Measurements from ENCODE around the gene CKLF. TPM values are rescaled to one million over a fixed set of nuclear protein-coding genes. Genes with fewer than 3 reads are reported as not detected.

CKLF gene
- total and polyA plus RNA-seq, 2 donors (not counting 1 experiment from before 2014, with no cell fraction given) = 30.4 to 53.6 TPM

DNA sequence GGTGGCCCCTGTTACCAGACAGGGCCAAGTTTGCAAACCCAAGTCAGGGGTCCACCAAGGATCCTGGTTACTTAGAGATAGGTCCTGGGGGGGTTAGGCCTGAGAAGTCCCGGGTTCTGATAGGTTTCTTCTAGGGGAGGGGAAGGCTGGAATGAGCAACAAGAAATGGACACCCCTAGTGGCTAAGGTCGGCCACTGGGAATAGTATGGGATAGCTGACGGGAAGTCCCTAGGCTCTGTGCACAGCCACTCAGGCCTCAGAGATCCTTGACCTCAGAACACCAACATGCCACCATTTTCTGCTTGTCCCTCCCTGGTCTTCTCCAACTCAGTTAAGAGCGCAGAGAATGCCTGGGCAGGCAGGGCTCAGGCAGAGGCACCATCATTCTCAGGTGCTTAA lies 15.9 kb upstream of the CKLF start:
- POLR2A ChIA-PET = interaction anchor here (0.9 to 1.2 kb wide), 3 partner anchors 14 to 16 kb away, joined by 3 to 7 read pairs (median 3); partner anchors contain the start of gene CKLF
- no peak for ATAC-seq (ENCODE audit: low read depth)
- no peaks in the 10 kb centered on the region for H3K27me3 Mint-ChIP-seq
- Histone ChIP-seq H3K27me3 (replicated peaks in 1 of 4; ENCODE audit: control extremely low read depth in 1 of 4, control insufficient read depth in 3 of 4, insufficient read depth in 4 of 4, low read length in 3 of 4) (no peaks in the 10 kb centered on the region), H3K4me2 (replicated peaks; ENCODE audit: low read depth, low read length, poor library complexity, severe bottlenecking) (no peak overlapping the region), H3K4me1 (ENCODE audit: control insufficient read depth in 2 of 2, insufficient read depth in 2 of 2, low read length in 2 of 2) (peaks cover 23 to 25% of the 10 kb centered on the region in 2 donors), H3K9ac (ENCODE audit: low read length) (no peak overlapping the region), H2AFZ (ENCODE audit: insufficient read depth, low read depth, low read length, poor library complexity, severe bottlenecking) (no peak overlapping the region), H3K79me2 (ENCODE audit: control insufficient read depth, insufficient read depth, low read length) (no peaks in the 10 kb centered on the region), H3K4me3 (ENCODE audit: control extremely low read depth in 1 of 5, extremely low read depth in 1 of 5, insufficient read depth in 1 of 5, low read depth in 2 of 5, low read length in 4 of 5) (no peak overlapping the region), H3K36me3 (replicated peaks in 1 of 2; ENCODE audit: control extremely low read depth in 1 of 2, control insufficient read depth in 1 of 2, extremely low read depth in 1 of 2, insufficient read depth in 2 of 2, low read length in 1 of 2) (no peaks in the 10 kb centered on the region), H3K9me3 (ENCODE audit: control extremely low read depth in 1 of 3, control insufficient read depth in 2 of 3, insufficient read depth in 1 of 3, low read length in 2 of 3) (no peaks in the 10 kb centered on the region), H4K20me1 (ENCODE audit: control insufficient read depth, insufficient read depth, low read length, poor library complexity, severe bottlenecking) (no peaks in the 10 kb centered on the region), H3K27ac (ENCODE audit: low read length in 2 of 2) (no peak overlapping the region)
- H3K4me3 Mint-ChIP-seq = no peak overlapping the region
- H3K9me3 Mint-ChIP-seq (ENCODE audit: insufficient read depth) = no peaks in the 10 kb centered on the region
- CTCF ChIA-PET = interaction anchor here (0.6 to 1.6 kb wide), 3 partner anchors 11 to 782 kb away, joined by 3 to 4 read pairs (median 4); partner anchors contain the start of gene CKLF
- intact Hi-C loops (cut with micrococcal nuclease) = no loop called here
- WGBS (ENCODE audit: insufficient coverage) = 92% methylated on average over 4 of the region's 4 CpGs
- peaks cover 36% of the 10 kb centered on the region for H3K4me1 Mint-ChIP-seq
- TF ChIP-seq EZH2 (IDR thresholded peaks at IDR 0.05; ENCODE audit: borderline replicate concordance, insufficient read depth, low read depth, low read length, poor library complexity, severe bottlenecking) = no peak
- TF ChIP-seq, protein P1, sequence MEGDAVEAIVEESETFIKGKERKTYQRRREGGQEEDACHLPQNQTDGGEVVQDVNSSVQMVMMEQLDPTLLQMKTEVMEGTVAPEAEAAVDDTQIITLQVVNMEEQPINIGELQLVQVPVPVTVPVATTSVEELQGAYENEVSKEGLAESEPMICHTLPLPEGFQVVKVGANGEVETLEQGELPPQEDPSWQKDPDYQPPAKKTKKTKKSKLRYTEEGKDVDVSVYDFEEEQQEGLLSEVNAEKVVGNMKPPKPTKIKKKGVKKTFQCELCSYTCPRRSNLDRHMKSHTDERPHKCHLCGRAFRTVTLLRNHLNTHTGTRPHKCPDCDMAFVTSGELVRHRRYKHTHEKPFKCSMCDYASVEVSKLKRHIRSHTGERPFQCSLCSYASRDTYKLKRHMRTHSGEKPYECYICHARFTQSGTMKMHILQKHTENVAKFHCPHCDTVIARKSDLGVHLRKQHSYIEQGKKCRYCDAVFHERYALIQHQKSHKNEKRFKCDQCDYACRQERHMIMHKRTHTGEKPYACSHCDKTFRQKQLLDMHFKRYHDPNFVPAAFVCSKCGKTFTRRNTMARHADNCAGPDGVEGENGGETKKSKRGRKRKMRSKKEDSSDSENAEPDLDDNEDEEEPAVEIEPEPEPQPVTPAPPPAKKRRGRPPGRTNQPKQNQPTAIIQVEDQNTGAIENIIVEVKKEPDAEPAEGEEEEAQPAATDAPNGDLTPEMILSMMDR (IDR thresholded peaks at IDR 0.05) = no peak
- no peak for DNase-seq
- no peak overlapping the region for H3K27ac Mint-ChIP-seq

GRCh38 chr16:66537236-66537635 lies 15.1 kb upstream of the CKLF start:
- Mint-ChIP-seq H3K27me3 (no peaks in the 10 kb centered on the region), H3K4me1 (peaks cover 42% of the 10 kb centered on the region), H3K27ac (no peak overlapping the region), H3K4me3 (no peak overlapping the region), H3K9me3 (ENCODE audit: insufficient read depth) (no peaks in the 10 kb centered on the region)
- Histone ChIP-seq H3K79me2 (ENCODE audit: control insufficient read depth, insufficient read depth, low read length) (no peaks in the 10 kb centered on the region), H3K27ac (ENCODE audit: low read length in 2 of 2) (no peak overlapping the region), H3K4me2 (replicated peaks; ENCODE audit: low read depth, low read length, poor library complexity, severe bottlenecking) (no peak overlapping the region), H3K27me3 (replicated peaks in 1 of 4; ENCODE audit: control extremely low read depth in 1 of 4, control insufficient read depth in 3 of 4, insufficient read depth in 4 of 4, low read length in 3 of 4) (no peaks in the 10 kb centered on the region), H3K9me3 (ENCODE audit: control extremely low read depth in 1 of 3, control insufficient read depth in 2 of 3, insufficient read depth in 1 of 3, low read length in 2 of 3) (no peaks in the 10 kb centered on the region), H3K4me1 (ENCODE audit: control insufficient read depth in 2 of 2, insufficient read depth in 2 of 2, low read length in 2 of 2) (peaks cover 23 to 25% of the 10 kb centered on the region in 2 donors), H3K36me3 (replicated peaks in 1 of 2; ENCODE audit: control extremely low read depth in 1 of 2, control insufficient read depth in 1 of 2, extremely low read depth in 1 of 2, insufficient read depth in 2 of 2, low read length in 1 of 2) (no peaks in the 10 kb centered on the region), H2AFZ (ENCODE audit: insufficient read depth, low read depth, low read length, poor library complexity, severe bottlenecking) (no peak overlapping the region), H4K20me1 (ENCODE audit: control insufficient read depth, insufficient read depth, low read length, poor library complexity, severe bottlenecking) (no peaks in the 10 kb centered on the region), H3K9ac (ENCODE audit: low read length) (no peak overlapping the region), H3K4me3 (ENCODE audit: control extremely low read depth in 1 of 5, extremely low read depth in 1 of 5, insufficient read depth in 1 of 5, low read depth in 2 of 5, low read length in 4 of 5) (no peak overlapping the region)
- TF ChIP-seq, protein P1 (IDR thresholded peaks at IDR 0.05) = no peak
- TF ChIP-seq EZH2 (IDR thresholded peaks at IDR 0.05; ENCODE audit: borderline replicate concordance, insufficient read depth, low read depth, low read length, poor library complexity, severe bottlenecking) = no peak
- DNase-seq = no peak
- ChIA-PET POLR2A (interaction anchor here (0.6 kb wide), 1 partner anchor 27 kb away, joined by 3 read pairs; no protein-coding TSS in a partner anchor), CTCF (interaction anchor here (1.6 kb wide), 1 partner anchor 12 kb away, joined by 4 read pairs; no protein-coding TSS in a partner anchor)
- intact Hi-C loops (cut with micrococcal nuclease) = no loop called here
- ATAC-seq (ENCODE audit: low read depth) = no peak
- WGBS (ENCODE audit: insufficient coverage) = 91% methylated on average over 2 of the region's 2 CpGs
